ENCODE data around the gene LDHB.
A peak's percentile ranks its signal among the peaks of the same experiment; 100 is the strongest.
"Not testable (repeated sequence)": the region's sequence is repeated elsewhere in the genome, so short reads cannot be mapped to it uniquely, and the experiment has no call there.

Gene LDHB

DNA sequence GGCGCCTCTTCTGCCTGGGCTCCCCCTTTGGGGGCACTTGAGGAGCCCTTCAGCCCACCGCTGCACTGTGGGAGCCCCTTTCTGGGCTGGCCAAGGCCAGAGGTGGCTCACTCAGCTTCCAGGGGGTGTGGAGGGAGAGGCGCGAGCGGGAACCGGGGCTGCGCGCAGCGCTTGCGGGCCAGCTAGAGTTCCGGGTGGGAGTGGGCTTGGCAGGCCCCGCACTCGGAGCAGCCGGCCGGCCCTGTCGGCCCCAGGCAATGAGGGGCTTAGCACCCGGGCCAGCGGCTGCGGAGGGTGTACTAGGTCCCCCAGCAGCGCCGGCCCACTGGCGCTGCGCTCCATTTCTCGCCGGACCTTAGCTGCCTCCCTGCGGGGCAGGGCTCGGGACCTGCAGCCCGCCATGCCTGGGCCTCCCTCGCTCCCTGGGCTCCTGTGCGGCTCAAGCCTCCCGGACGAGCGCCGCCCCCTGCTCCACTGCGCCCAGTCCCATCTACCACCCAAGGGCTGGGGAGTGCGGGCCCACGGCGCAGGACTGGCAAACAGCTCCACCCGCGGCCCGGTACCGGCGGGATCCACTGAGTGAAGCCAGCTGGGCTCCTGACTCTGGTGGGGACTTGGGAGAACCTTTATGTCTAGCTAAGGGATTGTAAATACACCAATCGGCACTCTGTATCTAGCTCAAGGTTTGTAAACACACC, 3.9 kb upstream of the LDHB start:
- not testable (repeated sequence) for DNase-seq (ENCODE audit: low read depth)

DNA sequence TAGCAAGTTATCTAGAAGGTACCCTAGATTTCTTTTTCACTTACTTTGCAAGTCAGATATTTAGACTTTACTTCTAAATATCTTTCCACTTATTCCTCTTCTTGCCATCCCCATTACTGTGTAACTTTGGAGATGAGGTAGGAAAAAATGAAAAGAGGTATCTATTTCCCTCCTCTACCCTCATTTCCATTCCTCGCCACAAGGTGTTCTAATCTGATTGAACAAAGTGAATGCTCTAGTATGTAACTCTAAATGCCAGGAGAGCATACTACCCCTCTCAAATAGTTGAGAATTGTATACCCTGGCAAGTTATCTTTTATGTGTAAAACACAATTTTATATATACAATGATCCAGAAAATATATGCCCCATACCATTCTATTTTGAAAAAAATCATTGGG, 1.7 kb upstream of the LDHB start:
- no peak for DNase-seq (ENCODE audit: low read depth)

DNA sequence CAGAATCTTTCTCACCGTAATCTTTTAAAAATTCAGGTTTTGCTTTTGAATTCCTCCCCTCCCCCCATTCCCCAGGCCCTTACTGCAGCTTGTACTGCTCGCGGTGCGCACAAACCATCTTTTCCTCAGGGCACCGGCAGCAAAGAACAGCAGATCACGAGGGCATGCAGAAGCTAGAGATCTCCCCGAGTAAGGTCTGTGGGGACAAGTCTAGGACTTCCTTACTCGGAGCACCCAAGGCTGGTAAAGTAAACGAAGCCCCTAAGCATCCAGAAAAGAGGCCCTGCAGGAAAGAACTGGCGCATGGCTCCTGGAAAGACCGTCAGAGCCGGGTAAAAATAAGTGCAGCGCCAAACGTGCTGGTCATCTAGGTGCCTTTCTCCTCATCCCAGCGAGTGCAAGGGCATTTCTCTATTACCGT, 727 bp downstream of the LDHB start:
- DNase-seq (ENCODE audit: low read depth), result peak; percentile 23

DNA sequence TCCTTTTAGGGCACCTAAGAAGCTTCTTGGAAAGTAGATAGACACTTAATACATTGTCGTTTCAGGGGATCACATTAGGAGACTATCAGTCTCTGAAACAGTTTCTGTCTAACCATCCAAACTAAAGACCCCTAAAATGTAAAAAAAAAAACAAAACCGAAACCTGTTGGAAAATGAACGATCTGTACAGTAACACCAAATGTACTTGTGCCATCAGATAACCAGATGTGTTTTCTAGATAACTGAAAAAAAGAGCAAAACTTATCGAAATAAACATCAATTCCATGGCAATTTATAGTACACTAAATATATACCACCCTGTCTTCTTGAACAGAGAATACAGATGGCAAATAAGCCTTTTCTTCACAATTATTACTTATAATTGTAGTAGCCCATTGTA, 2.1 kb downstream of the LDHB start:
- no peak for DNase-seq (ENCODE audit: low read depth)

DNA sequence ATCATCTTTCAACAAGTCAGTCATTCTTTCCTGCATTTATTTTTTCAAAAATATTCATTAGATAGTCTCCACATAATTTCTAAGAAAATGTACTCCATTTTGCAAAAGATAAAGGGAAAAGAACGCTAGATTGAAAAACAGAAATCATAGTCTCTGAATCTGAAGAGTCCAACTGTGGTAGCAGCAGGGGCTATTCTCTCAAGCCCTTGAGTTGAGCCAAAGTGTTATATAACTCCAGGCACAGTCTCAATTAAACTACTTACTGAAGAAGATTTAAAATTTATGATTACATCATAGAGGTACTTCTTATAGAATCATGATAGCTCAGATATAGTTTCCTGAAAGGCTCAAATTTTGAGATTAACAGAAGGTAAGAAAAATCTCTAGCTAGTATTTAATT, 5.8 kb downstream of the LDHB start:
- DNase-seq (ENCODE audit: low read depth), result no peak

DNA sequence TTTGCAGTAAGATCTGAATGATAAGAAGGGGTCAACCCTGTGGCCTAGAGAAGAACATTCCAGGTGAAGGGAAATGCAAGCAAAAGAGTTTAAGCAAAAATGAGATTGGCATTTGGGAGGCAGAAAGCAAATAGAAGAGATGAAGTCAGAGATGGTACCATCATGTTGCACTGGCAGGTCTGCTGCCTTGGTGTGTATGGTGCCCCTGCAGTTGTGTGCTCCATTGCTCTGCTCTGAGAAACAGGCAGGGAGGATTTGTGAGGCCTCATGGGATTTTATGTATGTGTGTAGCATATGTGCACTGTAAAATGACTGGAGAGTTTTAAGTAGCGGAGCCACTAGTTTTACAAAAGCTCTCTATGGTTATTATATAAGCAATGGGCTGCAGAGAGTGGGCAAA, 6.6 kb downstream of the LDHB start:
- DNase-seq (ENCODE audit: low read depth), result no peak

DNA sequence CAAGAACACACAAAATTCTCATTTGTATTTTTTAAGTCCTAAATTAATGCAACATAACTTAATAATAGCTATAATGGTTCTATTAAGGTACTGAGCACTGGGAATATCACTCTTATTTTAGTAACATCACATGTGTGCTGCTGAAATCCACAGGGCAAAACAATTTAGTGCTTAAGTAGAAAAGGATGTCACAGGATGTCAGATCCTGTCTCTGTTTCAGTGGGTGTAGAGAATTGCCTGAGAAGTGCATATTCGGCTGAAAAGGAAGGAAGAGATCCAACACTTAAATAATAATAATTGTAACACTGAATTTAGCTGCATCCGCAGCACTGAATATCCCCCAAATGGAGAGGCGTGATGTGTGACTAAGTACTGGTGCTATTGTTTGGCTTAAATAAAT, 8.6 kb downstream of the LDHB start:
- no peak for DNase-seq (ENCODE audit: low read depth)

DNA sequence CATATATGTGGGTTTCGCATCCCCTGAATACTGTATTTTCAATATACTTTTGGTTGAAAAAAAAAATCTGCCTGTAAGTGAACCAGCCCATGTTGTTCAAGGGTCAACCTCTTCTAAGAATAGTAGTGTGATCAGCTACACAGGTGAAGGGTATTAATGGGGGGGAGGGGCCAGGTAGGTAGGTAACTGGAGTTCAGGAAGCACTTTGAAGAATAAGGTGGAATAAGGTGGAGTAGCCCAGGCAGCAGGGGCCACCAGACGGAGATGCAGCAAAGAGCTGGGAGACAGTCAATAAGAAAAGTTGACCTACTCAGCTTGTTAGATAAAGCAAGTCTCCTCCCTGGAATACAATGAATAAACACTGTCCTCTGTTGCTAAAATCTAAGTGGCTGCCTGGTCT, 9.3 kb downstream of the LDHB start:
- no peak for DNase-seq (ENCODE audit: low read depth)

DNA sequence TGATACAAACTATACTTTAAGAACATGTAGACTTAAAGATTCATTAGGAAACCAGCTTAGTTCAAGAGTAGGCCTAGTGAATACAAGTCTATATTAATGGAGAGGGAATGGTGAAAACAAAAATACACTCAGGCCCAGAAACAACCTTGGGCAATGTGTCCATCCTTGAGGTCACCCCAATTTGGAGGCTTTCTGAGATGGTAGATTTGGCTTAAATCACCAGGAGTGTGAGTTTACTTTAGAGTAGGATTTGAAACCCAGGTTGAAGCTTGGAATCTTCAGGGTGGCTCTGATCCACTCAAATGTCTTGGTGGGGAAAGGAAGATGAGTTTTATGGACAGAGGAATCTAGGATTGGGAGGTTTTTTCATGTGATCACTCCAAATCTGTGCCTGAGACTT, 10.5 kb downstream of the LDHB start:
- no peak for DNase-seq (ENCODE audit: low read depth)

DNA sequence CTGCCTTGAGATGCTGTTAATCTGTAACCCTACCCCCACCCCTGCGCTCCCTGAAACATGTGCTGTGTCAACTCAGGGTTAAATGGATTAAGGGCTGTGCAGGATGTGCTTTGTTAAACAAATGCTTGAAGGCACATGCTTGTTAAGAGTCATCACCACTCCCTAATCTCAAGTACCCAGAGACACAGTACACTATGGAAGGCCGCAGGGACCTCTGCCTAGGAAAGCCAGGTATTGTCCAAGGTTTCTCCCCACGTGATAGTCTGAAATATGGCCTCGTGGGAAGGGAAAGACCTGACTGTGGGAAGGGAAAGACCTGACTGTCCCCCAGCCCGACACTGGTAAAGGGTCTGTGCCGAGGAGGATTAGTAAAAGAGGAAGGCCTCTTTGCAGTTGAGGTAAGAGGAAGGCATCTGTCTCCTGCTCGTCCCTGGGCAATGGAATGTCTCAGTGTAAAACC, 12.6 kb downstream of the LDHB start:
- DNase-seq (ENCODE audit: low read depth), result not testable (repeated sequence)

DNA sequence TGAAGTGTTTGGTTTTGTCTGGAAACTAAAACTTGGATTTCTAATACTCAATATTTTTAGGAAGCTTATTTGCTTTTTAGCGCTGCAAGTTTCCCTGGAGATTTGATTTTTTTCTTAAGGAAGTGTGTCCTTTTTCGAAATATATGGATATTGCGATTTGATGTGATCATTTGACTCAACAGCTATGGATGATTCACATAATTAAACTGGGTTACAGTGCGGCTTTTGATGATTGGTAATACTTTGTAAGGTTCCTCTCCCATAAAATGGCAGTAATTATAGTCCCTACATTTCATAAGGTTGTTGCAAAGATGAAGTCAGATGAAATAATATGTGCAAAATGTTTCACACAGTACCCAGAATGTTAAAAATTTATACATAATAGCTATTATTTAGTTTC, 13.1 kb downstream of the LDHB start:
- no peak for DNase-seq (ENCODE audit: low read depth)

DNA sequence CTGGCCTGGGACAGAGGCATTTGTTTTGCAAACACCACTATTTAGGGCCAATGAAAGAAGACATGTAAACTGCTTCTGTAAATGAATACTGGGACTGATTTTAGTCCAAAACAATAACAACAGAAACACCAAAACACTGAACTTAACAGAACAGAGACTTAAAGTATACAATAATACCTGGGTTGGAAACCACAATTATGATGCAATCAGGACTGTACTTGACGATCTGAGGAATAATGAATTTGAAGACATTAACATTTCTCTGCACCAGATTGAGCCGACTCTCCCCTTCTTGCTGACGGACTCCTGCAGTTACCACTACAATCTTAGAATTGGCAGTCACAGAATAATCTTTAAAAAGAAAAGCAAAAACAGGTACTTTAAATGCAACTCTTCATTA, 13.9 kb downstream of the LDHB start:
- no peak for DNase-seq (ENCODE audit: low read depth)

DNA sequence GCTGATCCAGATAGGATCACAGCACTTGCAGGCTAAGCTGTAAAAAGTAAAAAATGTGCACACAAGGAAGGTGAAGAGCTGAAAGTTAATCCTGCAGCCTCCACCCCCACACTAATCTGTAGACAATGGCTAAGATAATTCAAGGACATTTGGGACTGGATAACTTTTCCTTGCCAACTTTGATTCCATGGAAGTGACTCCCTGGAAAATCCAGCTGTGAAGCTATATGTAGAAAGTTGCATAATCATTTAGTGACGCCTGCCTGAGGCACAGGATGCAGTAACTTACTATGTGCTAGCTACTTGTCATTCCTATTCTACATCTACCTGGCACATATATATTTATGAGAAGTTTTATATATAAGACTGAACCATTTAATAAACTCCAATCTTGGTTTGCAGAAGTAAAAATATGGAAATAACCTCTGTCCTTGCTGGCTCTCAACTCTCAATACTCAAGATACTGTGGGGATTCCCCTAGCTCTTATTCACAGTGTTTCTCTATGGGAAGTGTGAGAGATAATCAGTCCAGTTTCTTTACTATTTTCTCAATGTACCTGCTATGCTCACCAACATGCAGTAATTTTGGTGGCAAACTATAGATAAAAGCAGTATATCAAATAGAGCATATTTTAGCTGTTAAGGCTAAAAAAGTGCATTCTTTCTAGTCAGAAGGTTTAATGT, 14.8 kb downstream of the LDHB start:
- no peak for DNase-seq (ENCODE audit: low read depth)

DNA sequence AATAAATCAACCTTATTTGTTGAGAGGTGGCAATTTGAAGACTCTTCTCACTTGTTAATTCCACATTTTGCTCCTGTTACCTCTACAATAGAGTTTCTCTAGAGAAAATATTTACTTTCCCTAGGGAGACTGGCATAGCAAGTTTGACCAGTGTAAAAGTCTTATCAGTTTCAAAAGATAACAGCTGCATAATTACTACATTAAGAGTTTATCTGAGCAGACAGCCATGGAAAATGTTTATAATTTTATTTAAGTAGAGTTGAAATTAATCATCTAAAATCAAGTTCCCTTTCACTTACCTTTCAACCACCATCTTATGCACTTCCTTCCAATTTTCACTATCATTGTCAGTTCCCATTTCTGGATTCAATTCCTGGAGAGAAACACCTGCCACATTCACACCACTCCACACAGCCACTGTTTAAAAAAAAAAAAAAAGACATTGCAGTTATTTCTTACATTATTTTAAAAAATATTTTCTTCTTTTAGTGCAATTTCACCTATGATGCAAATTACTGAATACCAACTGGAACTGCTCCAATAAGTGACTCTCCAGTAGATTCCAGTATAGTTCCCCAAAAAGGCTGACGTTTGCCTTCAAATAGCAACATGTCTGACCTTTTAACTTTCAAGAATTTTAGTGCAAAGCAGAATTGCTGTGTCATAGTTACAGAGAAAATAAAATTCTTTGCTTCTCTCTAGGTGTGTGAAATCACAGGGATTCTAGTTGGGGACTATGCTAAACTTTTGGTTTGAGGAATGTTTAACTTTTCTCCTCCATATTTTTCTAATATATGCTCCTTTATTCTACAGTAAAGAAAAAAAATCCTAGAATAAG, 19.4 kb downstream of the LDHB start:
- DNase-seq (ENCODE audit: low read depth), result no peak

DNA sequence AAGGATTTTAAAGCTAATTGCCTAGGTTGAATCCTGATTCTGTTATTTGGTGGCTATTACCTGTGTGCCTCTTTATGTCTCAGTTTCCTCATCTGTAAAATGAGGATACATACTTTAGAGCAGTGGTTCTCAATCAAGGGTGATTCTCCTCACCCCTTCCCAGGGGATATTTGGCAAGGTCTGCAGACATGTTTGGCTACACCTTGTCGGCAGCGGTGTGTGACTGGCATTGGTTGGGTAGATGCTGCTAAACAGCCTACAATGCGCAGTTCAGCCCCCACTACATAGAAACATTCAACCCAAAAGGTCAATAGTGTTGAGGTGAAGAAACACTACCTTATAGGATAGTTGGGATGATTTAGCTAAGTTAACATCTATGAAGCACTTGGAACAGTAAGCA, 23.4 kb downstream of the LDHB start:
- no peak for DNase-seq (ENCODE audit: low read depth)

DNA sequence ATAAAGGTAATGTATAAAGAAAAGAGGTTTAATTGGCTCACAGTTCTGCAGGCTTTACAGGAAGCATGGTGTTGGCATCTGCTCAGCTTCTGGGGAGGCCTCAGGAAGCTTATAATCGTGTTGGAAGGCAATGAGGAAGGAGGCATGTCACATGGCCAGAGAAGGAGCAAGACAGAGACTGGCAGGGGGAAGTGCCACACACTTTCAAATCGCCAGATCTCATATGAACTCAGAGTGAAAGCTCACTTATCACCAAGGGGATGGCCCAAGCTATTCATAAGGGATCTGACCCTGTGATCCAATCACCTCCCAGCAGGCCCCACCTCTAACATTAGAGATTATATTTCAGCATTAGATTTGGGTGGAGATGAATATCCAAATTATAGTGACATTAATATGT, 26.3 kb downstream of the LDHB start:
- DNase-seq (ENCODE audit: low read depth), result no peak

DNA sequence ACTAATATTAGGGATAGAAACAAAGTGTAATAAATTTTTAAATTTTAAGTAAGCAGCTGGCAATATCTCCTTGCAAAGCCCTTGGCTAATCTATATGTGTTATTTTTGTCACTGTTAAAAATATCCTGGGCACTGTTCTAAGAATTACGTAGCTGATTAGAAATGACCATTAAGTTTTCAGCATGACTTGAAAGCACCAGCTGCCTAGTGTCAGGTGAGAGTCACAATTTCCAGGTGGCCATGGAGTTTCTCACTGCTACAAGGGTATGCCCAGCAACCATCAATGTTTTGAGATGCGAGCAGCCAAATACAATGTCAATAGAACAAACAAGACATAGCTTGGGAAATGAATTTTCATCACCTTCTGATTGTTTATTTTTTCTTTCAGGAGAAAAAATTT, 29.7 kb downstream of the LDHB start:
- no peak for DNase-seq (ENCODE audit: low read depth)

DNA sequence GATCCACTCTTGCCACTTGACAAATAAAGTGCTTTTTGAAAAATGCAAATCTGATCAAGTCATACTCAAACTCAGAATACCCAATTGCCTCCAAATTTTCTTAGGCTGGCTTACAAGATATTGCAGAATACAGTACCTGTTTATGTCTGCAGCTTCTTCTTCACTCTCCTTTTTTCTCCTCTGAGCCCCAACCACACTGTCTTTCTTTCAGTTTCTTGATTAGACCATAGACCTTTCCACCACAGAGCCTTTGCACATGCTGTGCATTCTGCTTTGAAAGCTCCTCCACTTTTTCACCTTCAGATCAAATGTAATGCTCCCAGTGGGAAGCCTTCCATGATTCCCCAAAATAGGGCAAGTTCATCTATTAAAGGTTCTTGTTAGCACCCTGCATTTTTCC, 39.1 kb downstream of the LDHB start:
- DNase-seq (ENCODE audit: low read depth), result no peak

DNA sequence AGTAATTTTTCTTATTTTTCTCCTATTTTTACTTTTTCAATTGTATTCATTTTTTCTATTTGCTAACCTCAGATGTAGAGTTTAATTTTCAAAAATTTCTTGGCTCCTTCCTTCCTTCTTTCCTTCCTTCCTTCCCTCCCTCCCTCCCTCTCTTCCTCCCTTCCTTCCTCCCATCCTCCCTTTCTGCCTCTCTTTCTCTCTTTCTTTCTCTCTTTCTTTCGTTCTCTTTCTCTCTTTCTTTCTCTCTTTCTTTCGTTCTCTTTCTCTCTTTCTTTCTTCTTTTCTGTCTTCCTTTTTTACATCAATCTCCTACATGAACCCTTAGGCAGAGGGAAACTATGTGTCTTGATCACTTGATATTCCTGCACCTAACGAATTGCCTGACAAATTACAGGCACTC, 40.6 kb downstream of the LDHB start:
- no peak for DNase-seq (ENCODE audit: low read depth)

DNA sequence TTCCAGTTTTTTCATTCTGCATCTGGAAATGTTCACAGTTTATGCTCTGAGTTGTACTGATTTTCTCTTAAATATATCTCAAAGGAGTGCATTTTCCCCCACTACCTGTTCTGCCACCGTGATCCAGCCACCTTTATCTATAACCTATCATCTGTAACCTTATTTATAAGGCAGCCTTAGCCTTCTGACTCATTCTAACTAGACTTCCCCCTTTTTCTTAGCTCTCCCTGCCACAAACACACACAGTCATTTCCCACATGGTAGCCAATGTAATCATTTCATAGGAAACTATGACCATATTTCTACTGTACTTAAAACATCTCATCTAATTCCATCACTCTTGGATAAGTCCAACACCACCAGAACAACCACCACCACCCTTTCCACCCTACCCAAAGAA, 42.2 kb downstream of the LDHB start:
- DNase-seq (ENCODE audit: low read depth), result no peak

DNA sequence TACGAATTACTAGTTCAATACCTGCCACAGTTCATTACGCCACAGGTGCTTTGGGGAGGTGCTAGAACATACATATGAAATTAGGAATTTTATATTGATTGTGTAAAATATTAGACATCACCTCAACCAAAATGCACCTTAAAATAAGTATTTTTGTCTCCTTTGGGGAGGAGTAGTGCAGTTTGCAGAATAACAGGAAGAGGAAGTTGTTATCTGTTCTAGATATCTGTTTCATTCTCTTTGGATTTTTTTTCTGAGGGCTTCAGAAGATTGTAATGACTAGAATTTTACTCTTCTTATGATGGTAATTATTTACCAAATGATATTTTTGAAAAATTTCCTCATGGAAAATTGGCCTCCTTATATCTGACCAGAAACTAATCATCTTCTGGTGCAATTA, 43.1 kb downstream of the LDHB start:
- DNase-seq (ENCODE audit: low read depth), result no peak

DNA sequence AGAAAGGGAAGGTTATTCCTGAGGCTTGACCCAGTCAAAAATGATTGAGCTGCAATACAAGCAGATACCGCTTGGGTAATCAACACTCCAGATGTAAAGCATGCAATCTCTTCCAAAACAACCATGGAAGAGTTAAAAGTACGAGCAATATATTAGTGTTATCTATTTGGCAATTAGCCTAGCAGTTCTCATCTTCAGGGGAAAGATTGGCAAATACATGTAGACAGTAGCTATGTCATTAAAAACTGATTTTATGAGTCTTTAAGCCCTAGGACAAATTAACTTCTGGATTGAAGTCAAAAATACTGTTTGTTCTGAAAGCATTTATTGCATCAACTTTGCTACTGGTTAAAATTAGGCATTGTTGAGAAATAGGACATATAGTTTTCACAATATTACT, 43.7 kb downstream of the LDHB start:
- DNase-seq (ENCODE audit: low read depth), result no peak

DNA sequence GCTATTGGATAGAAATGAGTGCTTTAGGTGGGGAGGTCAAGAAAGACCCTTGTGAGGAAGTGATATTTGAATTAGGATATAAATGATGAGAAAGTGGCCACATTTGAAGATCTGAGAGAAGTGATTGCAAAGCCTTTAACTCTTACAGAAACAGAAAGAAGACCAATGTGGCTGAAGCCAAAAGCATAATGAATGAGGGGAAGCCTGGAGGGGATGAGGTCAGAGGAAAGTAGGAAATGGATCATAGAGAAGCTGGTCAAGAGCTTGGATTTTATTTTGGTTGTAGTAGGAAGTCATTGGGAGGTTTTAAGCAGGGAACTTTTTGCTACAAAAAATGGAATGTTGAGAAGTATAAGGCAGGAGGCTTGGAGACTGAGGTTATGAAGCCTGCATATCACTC, 49.4 kb downstream of the LDHB start:
- DNase-seq (ENCODE audit: low read depth), result no peak
